H7 (cell line): Measurements from ENCODE around the gene TBCB. TPM values are rescaled to one million over a fixed set of nuclear protein-coding genes. Genes with fewer than 3 reads are reported as not detected.
A peak's percentile ranks its signal among the peaks of the same experiment; 100 is the strongest.
"Not testable (repeated sequence)": the region's sequence is repeated elsewhere in the genome, so short reads cannot be mapped to it uniquely, and the experiment has no call there.

Experiments
- DNase-seq: peaks from one replicate; pipeline ENCODE4 v3.0.0; 2012
- H3K27me3 ChIP-seq: 2 replicates; pipeline ENCODE4 v1.6.0; 2011; ENCODE audit warnings: mild to moderate bottlenecking, low read length; ENCODE audit not compliant: control insufficient read depth, insufficient read depth
- H3K36me3 ChIP-seq: replicated peaks from 2 replicates; pipeline ENCODE4 v1.5.1; 2011; ENCODE audit warnings: low read length; ENCODE audit not compliant: control insufficient read depth, insufficient read depth
- H3K4me3 ChIP-seq: 2 replicates; pipeline ENCODE4 v1.5.1; 2011; ENCODE audit warnings: low read depth, mild to moderate bottlenecking, control low read depth, low read length, moderate library complexity; ENCODE audit not compliant: insufficient read depth
- total RNA-seq: library from RNA; depleted of rRNA; stranded (reverse); fragments of >200 nt; shearing (Covaris generic); gene quantifications from 2 replicates; pipeline ENCODE4 v1.2.3, GENCODE V29; 2014; rRNA removed

The TBCB gene
- total RNA-seq = 179 and 202 TPM in 2 replicates

- peak; percentile 97 for DNase-seq
- H3K27me3 ChIP-seq = no peaks in the 10 kb centered on the region
- H3K36me3 ChIP-seq = peaks cover 8% of the 10 kb centered on the region
Observed at GRCh38 chr19:36115453-36116343, at the start of gene TBCB. TBCB (plus strand) TSS chr19:36115468; CDS start chr19:36115561, 93 bp downstream.

GRCh38 chr19:36067681-36068080, 47.6 kb upstream of the TBCB start:
- Histone ChIP-seq H3K27me3 (no peaks in the 10 kb centered on the region), H3K4me3 (no peak overlapping the region), H3K36me3 (peaks cover 48% of the 10 kb centered on the region)
- DNase-seq = peak; percentile 18

More at GRCh38 chr19:36115453-36116343, at the start of gene TBCB:
- peak within 1 kb of the TSS; percentile 95 for H3K4me3 ChIP-seq

GRCh38 chr19:36068810-36069499, 46.3 kb upstream of the TBCB start:
- H3K27me3 ChIP-seq, DNase-seq, H3K4me3 ChIP-seq: not testable (repeated sequence)
- peaks cover 52% of the 10 kb centered on the region for H3K36me3 ChIP-seq

- Histone ChIP-seq H3K27me3 (no peaks in the 10 kb centered on the region), H3K4me3 (no peak overlapping the region), H3K36me3 (peaks cover 32% of the 10 kb centered on the region)
- no peak for DNase-seq
Observed at GRCh38 chr19:36072081-36072480, 43.2 kb upstream of the TBCB start.

- H3K36me3 ChIP-seq = peaks cover 21% of the 10 kb centered on the region
- DNase-seq = no peak
- no peaks in the 10 kb centered on the region for H3K27me3 ChIP-seq
- no peak overlapping the region for H3K4me3 ChIP-seq
Observed at GRCh38 chr19:36073121-36073876, 42.0 kb upstream of the TBCB start.

- Histone ChIP-seq H3K27me3 (no peaks in the 10 kb centered on the region), H3K4me3 (no peak overlapping the region), H3K36me3 (peaks cover 28% of the 10 kb centered on the region)
- DNase-seq = no peak
Observed at GRCh38 chr19:36079389-36079945, 35.8 kb upstream of the TBCB start.

GRCh38 chr19:36081385-36081784, 33.9 kb upstream of the TBCB start:
- DNase-seq = no peak
- peaks cover 34% of the 10 kb centered on the region for H3K36me3 ChIP-seq
- H3K27me3 ChIP-seq = no peaks in the 10 kb centered on the region
- H3K4me3 ChIP-seq = no peak overlapping the region

GRCh38 chr19:36081894-36082293, 33.4 kb upstream of the TBCB start:
- Histone ChIP-seq H3K4me3 (no peak overlapping the region), H3K36me3 (peaks cover 36% of the 10 kb centered on the region), H3K27me3 (no peaks in the 10 kb centered on the region)
- DNase-seq = no peak

GRCh38 chr19:36082916-36083315, 32.4 kb upstream of the TBCB start:
- no peak overlapping the region for H3K4me3 ChIP-seq
- no peak for DNase-seq
- peaks cover 38% of the 10 kb centered on the region for H3K36me3 ChIP-seq
- H3K27me3 ChIP-seq = no peaks in the 10 kb centered on the region

- Histone ChIP-seq H3K27me3 (no peaks in the 10 kb centered on the region), H3K4me3 (no peak overlapping the region), H3K36me3 (peaks cover 48% of the 10 kb centered on the region)
- no peak for DNase-seq
Observed at GRCh38 chr19:36084231-36085009, 30.8 kb upstream of the TBCB start.

- DNase-seq = no peak
- Histone ChIP-seq H3K4me3 (no peak overlapping the region), H3K36me3 (peaks cover 53% of the 10 kb centered on the region), H3K27me3 (no peaks in the 10 kb centered on the region)
Observed at GRCh38 chr19:36086326-36086725, 28.9 kb upstream of the TBCB start.

GRCh38 chr19:36089847-36090246, 25.4 kb upstream of the TBCB start:
- Histone ChIP-seq H3K36me3 (peaks cover 42% of the 10 kb centered on the region), H3K27me3 (no peaks in the 10 kb centered on the region), H3K4me3 (no peak overlapping the region)
- DNase-seq = no peak

- Histone ChIP-seq H3K4me3 (no peak overlapping the region), H3K27me3 (no peaks in the 10 kb centered on the region), H3K36me3 (peaks cover 44% of the 10 kb centered on the region)
- DNase-seq = no peak
Observed at GRCh38 chr19:36090910-36091695, 24.2 kb upstream of the TBCB start.
